Loucy (cell line): Measurements from ENCODE around the gene OSBPL9.
"Not testable (repeated sequence)": the region's sequence is repeated elsewhere in the genome, so short reads cannot be mapped to it uniquely, and the experiment has no call there.

Experiments
- EZH2phosphoT487 ChIP-seq: fragments of 200-600 bp; IDR thresholded peaks from 2 replicates; pipeline ENCODE4 v1.6.1; 2018; ENCODE audit warnings: antibody characterized with exemption, mild to moderate bottlenecking, moderate library complexity, borderline replicate concordance
- TF ChIP-seq, protein P1 (sequence below): fragments of 200-600 bp; sonication (generic); conservative IDR thresholded peaks from 2 replicates; pipeline ENCODE4 v1.5.1; 2014; ENCODE audit warnings: mild to moderate bottlenecking, antibody characterized with exemption, low read length

DNA sequence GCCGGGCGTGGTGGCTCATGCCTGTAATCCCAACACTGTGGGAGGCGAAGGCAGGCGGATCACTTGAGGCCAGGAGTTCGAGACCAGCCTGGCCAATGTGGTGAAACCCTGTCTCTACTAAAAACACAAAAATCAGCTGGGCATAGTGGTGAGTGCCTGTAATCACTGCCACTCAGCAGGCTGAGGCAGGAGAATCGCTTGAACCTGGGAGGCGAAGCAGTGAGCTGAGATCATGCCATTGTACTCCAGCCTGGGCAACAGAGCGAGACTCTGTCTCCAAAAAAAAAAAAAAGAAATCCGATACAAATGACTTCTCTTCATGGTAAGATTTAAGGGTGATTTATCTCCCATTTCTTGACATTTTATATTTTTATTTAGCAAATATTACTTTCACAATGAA lies 202.1 kb downstream of the OSBPL9 start:
- TF ChIP-seq, protein P1, sequence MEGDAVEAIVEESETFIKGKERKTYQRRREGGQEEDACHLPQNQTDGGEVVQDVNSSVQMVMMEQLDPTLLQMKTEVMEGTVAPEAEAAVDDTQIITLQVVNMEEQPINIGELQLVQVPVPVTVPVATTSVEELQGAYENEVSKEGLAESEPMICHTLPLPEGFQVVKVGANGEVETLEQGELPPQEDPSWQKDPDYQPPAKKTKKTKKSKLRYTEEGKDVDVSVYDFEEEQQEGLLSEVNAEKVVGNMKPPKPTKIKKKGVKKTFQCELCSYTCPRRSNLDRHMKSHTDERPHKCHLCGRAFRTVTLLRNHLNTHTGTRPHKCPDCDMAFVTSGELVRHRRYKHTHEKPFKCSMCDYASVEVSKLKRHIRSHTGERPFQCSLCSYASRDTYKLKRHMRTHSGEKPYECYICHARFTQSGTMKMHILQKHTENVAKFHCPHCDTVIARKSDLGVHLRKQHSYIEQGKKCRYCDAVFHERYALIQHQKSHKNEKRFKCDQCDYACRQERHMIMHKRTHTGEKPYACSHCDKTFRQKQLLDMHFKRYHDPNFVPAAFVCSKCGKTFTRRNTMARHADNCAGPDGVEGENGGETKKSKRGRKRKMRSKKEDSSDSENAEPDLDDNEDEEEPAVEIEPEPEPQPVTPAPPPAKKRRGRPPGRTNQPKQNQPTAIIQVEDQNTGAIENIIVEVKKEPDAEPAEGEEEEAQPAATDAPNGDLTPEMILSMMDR = not testable (repeated sequence)
- TF ChIP-seq EZH2phosphoT487 = not testable (repeated sequence)
